Measurements from ENCODE around the gene SYNJ1.
A peak's percentile ranks its signal among the peaks of the same experiment; 100 is the strongest.
"Not testable (repeated sequence)": the region's sequence is repeated elsewhere in the genome, so short reads cannot be mapped to it uniquely, and the experiment has no call there.

The SYNJ1 gene

GRCh38 chr21:32733356-32733755, 5.5 kb upstream of the SYNJ1 start:
- no peak for DNase-seq

DNA sequence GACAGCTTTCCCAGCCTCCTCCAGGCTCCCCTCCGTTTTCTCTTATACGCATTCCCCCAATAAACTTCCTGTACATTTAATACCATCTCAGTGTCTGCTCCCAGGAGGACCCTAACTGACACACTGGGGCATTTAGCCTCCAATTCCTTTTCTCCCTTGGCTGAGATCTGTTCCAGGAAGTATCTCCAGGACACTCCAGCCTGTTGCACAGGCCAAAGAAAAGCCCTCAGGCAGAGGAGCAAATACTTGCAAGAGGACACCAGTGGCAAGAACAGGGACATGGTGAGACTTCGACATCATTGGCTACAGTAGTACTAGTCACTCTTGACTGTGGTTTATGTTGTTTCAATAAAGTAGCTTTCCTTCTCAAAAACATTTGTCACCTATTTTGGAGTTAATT, 4.7 kb upstream of the SYNJ1 start:
- DNase-seq: no peak

- DNase-seq: no peak
Measured at GRCh38 chr21:32728848-32729247, 1.0 kb upstream of the SYNJ1 start.

- DNase-seq: no peak
Measured at GRCh38 chr21:32728456-32728839, 635 bp upstream of the SYNJ1 start.

DNA sequence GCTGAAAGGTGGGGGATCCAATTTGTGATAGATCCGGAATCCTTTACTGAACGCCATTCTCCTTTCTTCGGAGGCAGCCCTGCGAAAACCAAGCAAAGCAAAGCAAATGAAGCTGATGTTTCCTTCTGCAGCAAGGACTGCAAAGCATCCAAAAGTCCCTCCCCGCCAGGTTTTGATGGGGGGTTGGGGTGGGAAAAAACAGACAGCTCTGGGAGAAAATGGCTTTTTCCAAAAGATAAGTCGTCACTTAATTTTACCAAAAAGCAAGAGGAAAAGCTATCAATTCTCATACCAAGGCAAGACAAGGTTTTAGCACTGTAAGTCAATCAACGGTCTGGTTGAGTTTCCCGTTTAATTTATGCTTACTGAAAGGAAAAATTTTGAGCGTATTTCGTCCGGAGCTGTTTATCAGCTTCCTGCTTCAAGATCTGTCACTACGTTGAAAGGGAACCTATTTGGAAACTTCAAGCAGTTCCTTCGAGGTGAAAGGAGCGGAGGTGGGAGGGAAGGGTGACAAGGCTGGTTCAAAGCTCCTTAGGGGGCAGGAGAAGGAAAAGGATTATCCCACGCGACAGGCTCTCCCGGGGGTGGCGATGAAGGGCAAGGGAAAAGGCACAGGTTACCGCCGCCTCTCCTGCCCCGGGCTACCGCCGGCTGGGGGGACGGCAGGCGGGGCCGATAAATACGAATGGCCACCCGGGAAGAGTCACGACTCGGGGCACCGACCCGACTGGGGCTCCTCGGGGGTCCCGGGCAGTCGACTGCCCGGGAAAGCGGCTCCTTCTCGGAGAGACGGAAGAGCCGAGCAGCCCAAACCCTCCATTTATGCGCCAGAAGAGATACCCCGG, 750 bp downstream of the SYNJ1 start:
- peak; percentile 18 for DNase-seq

DNA sequence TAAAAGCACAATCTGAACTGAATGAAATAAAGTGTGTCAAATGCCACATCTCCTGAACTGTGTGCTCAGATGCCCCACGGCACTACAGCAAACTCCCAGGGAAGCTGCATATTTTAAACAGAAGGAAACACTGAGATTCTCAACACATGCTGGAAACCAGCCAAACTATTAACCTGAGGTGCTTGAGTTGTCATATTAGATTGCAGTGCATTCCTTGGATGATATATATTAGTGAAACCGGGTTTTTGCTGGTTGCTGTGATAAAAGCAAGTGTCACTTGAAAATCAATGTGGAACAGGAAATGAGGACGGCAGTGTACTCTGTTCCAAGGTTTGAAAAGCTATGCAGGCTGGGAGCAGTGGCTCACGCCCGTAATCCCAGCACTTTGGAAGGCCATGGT, 8.7 kb downstream of the SYNJ1 start:
- no peak for DNase-seq

DNA sequence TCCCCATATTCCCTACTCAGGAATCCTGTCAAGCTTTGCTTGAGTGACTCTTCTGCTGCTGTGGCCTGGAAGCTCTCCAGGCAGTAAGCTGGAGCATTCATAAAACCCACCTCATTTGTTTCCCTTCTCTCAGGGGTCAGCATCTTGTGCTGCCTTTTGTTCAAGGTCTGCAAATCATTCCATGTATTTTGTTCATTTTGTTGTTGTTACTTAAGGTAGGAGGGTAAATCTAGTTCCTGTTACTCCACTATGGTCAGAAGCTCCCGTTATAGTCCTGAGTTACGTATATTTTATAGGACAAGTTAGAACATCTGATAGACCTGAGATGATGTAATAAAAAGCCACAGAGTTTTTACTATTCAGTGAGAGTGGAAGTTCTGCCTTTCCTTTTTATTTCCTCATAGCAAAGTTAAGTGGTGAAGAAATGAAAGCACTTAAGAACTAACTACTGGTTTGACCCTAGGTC, 9.9 kb downstream of the SYNJ1 start:
- no peak for DNase-seq

- no peak for DNase-seq
Measured at GRCh38 chr21:32716486-32716885, 11.3 kb downstream of the SYNJ1 start.

- DNase-seq: no peak
Measured at GRCh38 chr21:32713726-32714125, 14.1 kb downstream of the SYNJ1 start.

- no peak for DNase-seq
Measured at GRCh38 chr21:32712641-32713040, 15.2 kb downstream of the SYNJ1 start.

GRCh38 chr21:32712043-32712442, 15.8 kb downstream of the SYNJ1 start:
- peak; percentile 30 for DNase-seq

DNA sequence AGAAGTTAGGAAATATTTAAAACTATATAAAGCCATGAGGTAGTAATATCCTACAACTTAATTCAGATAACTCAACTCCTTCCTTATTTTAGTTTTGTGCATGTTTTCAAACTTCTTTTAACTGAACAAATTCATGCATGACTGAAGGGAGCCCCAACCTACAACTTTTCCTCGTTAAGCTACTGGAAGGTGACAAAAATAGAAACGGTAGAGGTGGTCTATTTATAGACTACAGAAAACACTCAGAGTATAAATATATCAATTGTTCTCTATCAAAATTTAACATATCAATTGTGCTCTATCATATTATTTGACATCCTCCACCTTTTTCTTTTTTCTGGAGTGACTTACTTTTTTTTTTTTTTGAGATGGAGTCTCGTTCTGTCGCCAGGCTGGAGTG, 16.8 kb downstream of the SYNJ1 start:
- no peak for DNase-seq

DNA sequence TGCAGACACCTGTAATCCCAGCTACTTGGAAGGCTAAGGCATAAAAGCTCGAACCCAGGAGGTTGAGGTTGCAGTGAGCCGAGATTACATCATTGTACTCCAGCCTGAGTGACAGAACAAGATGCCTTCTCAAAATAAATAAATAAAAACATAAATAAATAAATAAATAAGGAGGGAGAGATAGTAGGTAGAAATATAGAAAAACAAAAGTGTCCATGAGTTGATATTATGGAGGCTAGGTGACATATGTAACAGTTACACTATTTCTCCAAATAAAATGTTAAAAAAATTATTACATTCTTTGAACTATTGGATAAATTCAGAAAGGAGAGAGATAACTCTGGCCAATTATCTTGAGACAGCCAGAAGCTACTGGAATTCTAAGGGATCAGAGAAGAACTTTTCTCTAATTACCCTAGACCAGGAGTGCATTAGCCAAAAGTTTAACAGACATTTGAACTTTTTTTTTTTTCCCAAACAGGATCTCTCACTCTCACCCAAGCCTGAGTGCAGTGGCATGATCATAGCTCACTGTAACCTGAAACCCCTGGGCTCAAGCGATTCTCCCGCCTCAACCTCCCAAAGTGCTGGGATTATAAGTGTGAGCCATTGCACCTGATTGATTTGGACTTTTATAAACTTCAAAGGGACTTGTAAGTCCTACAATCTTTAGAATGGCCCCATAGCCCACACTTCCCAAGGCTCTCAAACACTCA, 17.6 kb downstream of the SYNJ1 start:
- DNase-seq: no peak

GRCh38 chr21:32708069-32708468, 19.7 kb downstream of the SYNJ1 start:
- DNase-seq: no peak

DNA sequence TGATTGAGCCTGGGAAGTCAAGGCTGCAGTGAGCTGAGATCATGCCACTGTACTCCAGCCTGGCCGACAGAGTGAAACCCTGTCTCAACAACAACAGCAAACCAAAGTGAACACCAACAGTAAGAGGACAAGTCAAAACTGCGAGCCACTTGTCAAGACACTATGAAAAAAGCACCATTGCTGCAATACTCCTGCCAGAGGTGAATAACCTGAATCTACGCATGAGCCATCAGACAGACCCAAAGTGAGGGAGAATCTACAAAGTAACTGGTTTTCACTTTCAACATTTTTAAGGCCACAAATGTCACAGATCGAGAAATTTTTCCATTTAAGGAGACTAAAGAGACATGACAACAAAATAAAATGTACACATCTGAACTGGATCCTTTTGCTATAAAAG, 21.9 kb downstream of the SYNJ1 start:
- DNase-seq: no peak

GRCh38 chr21:32705139-32705538, 22.7 kb downstream of the SYNJ1 start:
- no peak for DNase-seq

DNA sequence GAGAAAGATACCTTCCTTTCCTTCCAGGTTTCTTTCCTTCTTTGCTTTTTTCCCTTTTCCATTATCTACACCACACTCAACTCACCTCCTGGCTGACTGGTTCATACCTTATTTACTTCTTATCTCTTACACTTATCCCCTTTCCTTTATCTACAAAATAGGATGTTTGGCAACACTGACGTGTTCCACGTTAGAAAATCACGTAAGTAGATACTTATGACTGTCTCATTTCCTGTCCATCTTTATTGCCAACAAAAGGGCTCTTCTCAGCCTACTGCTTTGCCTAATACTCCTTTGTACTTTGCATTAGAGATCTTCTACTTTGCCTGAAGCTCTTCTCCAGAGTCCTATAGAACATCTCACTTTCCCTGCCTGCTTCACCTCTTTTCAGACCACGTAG, 25.1 kb downstream of the SYNJ1 start:
- no peak for DNase-seq

DNA sequence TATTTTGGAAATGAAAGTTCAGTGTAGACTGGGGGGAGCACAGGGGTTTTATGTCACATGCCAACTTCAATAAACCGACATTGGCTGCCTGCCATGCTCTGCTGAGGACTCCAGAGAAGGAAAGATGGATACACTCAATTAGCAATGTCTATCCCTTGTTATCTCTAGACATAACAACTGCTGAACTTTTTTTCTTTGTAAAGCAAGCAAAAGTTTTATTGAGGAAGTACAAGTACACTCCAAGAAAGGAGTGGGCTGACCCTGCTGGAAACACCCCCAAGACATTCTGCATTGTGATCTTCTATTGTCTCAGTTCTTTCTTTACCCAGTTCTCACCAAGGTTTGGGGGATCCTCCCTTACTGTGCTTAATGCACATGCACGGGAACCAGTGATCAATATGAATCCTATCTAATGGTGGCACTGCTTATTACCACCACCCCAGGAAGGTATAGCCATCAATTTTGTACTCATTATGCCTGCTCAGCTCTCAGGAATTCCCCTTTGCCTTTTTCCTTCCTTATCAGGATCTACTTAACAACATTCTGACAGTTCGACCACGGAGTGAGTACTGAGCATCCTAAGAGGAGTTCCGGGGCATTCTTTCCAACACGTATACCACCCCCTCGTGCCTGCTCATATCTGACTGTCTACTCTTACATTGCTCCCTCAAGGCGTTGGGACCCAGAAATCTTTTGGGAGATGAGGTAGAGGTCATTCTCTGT, 28.7 kb downstream of the SYNJ1 start:
- DNase-seq: no peak

GRCh38 chr21:32698286-32698685, 29.5 kb downstream of the SYNJ1 start:
- no peak for DNase-seq

DNA sequence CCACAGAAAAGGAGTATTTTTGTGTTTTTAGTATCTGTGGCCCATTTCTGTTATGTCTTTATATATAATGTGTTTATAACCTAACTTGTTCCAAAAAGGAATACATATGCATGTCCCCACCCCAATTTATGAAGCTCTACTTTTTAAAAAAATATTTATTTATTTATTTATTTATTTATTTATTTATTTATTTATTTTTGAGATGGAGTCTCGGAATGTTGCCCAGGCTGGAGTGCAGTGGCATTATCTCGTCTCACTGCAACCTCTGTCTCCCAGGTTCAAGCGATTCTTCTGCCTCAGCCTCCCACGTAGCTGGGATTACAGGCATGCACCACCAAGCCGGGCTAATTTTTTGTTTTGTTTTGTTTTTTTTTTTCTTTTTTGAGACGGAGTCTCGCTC, 32.3 kb downstream of the SYNJ1 start:
- not testable (repeated sequence) for DNase-seq

DNA sequence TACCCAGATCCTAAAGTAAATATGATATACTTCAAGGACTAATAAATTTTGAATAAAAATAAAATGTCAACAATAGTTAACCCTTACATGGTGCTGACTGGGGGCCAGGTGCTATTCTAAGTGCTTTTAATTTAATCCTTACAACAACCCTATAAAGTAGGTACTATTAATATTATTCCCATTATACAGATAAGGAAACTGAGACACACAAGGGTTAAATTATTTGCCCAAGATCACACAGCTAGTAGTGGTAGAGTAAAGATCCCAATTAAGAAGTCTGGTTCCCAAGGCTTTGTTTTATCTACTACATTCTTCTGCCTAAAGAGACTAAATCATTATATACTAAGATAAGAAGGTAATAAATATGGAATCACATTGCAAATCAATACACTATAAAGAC, 34.2 kb downstream of the SYNJ1 start:
- no peak for DNase-seq

- no peak for DNase-seq
Measured at GRCh38 chr21:32690085-32690484, 37.7 kb downstream of the SYNJ1 start.

- DNase-seq: no peak
Measured at GRCh38 chr21:32687643-32688345, 40.0 kb downstream of the SYNJ1 start.
